Activated naive CD8-positive, alpha-beta T cell treated with anti-CD3 and anti-CD28 coated beads, Interleukin-2, amount 10 ng/mL, durations not matched to agents 7 days and 5 days (primary cell): ENCODE data around the gene SCARB1. TPM values are rescaled to one million over a fixed set of nuclear protein-coding genes. Genes with fewer than 3 reads are reported as not detected.

Experiments
- ATAC-seq: fragments of 150-1000 bp; cut with Tn5 transposase; one replicate; pipeline ENCODE4 v1.10.0; 2021; ENCODE audit warnings: low read depth, moderate library complexity
- POLR2A ChIA-PET: fragments of 350-600 bp; sonication (Branson Sonifier 250); formaldehyde crosslinking; loops from one replicate; lab custom pipeline; 2021; ENCODE audit warnings: antibody characterized with exemption; lab: Charles Lee
- DNase-seq: peaks from one replicate; pipeline ENCODE4 v3.0.0; 2021
- H3K27ac Mint-ChIP-seq: one replicate; pipeline ENCODE4 v1.8.0; 2022; ENCODE audit warnings: mild to moderate bottlenecking, mixed read lengths
- H3K27me3 Mint-ChIP-seq: one replicate; pipeline ENCODE4 v1.8.0; 2022; ENCODE audit warnings: mild to moderate bottlenecking, moderate library complexity, mixed read lengths
- H3K36me3 Mint-ChIP-seq: one replicate; pipeline ENCODE4 v1.8.0; 2021; ENCODE audit warnings: mild to moderate bottlenecking, mixed read lengths
- H3K4me1 Mint-ChIP-seq: one replicate; pipeline ENCODE4 v1.8.0; 2021; ENCODE audit warnings: mixed read lengths
- H3K4me3 Mint-ChIP-seq: one replicate; pipeline ENCODE4 v1.8.0; 2022; ENCODE audit warnings: mild to moderate bottlenecking, moderate library complexity, mixed read lengths
- H3K9me3 Mint-ChIP-seq: one replicate; pipeline ENCODE4 v1.8.0; 2021; ENCODE audit warnings: mixed read lengths
- total RNA-seq, 2 experiments: library from RNA; stranded (reverse); gene quantifications; one replicate each; pipeline ENCODE4 v1.2.3, GENCODE V29; 2021

The SCARB1 gene
- total RNA-seq, 2 experiments from 2014 or later, result 10.8 to 13.0 TPM

GRCh38 chr12:124766727-124767065 lies 97.0 kb downstream of the SCARB1 start:
- POLR2A ChIA-PET, result no interaction called here
- Mint-ChIP-seq H3K9me3 (peaks cover 7% of the 10 kb centered on the region), H3K4me3 (no peak overlapping the region), H3K4me1 (peaks cover 13% of the 10 kb centered on the region), H3K36me3 (peaks cover 7% of the 10 kb centered on the region), H3K27me3 (peaks cover 15% of the 10 kb centered on the region), H3K27ac (no peak overlapping the region)
- ATAC-seq (no peak), DNase-seq (no peak)

GRCh38 chr12:124765581-124766489 lies 97.8 kb downstream of the SCARB1 start:
- DNase-seq, result no peak
- H3K27ac Mint-ChIP-seq, result no peak overlapping the region
- ATAC-seq, result no peak
- H3K36me3 Mint-ChIP-seq, result peaks cover 7% of the 10 kb centered on the region
- no peak overlapping the region for H3K4me3 Mint-ChIP-seq
- POLR2A ChIA-PET, result no interaction called here
- peaks cover 15% of the 10 kb centered on the region for H3K27me3 Mint-ChIP-seq
- H3K9me3 Mint-ChIP-seq, result peaks cover 7% of the 10 kb centered on the region
- H3K4me1 Mint-ChIP-seq, result peaks cover 12% of the 10 kb centered on the region

GRCh38 chr12:124764870-124765580 lies 98.6 kb downstream of the SCARB1 start:
- no peak for ATAC-seq
- POLR2A ChIA-PET, result no interaction called here
- peaks cover 7% of the 10 kb centered on the region for H3K36me3 Mint-ChIP-seq
- H3K4me1 Mint-ChIP-seq, result peaks cover 15% of the 10 kb centered on the region
- no peak overlapping the region for H3K4me3 Mint-ChIP-seq
- H3K27ac Mint-ChIP-seq, result no peak overlapping the region
- peaks cover 7% of the 10 kb centered on the region for H3K9me3 Mint-ChIP-seq
- H3K27me3 Mint-ChIP-seq, result peaks cover 10% of the 10 kb centered on the region
- no peak for DNase-seq

- Mint-ChIP-seq H3K4me1 (peaks cover 16% of the 10 kb centered on the region), H3K27ac (no peak overlapping the region), H3K9me3 (peaks cover 7% of the 10 kb centered on the region), H3K27me3 (peaks cover 9% of the 10 kb centered on the region), H3K36me3 (peaks cover 7% of the 10 kb centered on the region), H3K4me3 (no peak overlapping the region)
- ATAC-seq, result no peak
- POLR2A ChIA-PET, result no interaction called here
- no peak for DNase-seq
Measured at GRCh38 chr12:124764451-124764850, 99.2 kb downstream of the SCARB1 start.

GRCh38 chr12:124763594-124763979 lies 100.1 kb downstream of the SCARB1 start:
- Mint-ChIP-seq H3K4me1 (peaks cover 16% of the 10 kb centered on the region), H3K27me3 (peaks cover 7% of the 10 kb centered on the region), H3K4me3 (no peak overlapping the region), H3K27ac (no peak overlapping the region), H3K36me3 (peaks cover 7% of the 10 kb centered on the region), H3K9me3 (peaks cover 7% of the 10 kb centered on the region)
- no peak for DNase-seq
- no peak for ATAC-seq
- POLR2A ChIA-PET, result no interaction called here

GRCh38 chr12:124762791-124763593 lies 100.7 kb downstream of the SCARB1 start:
- Mint-ChIP-seq H3K4me3 (no peak overlapping the region), H3K9me3 (peaks cover 7% of the 10 kb centered on the region), H3K4me1 (peaks cover 16% of the 10 kb centered on the region), H3K27ac (no peak overlapping the region), H3K27me3 (peaks cover 7% of the 10 kb centered on the region), H3K36me3 (peaks cover 7% of the 10 kb centered on the region)
- POLR2A ChIA-PET, result no interaction called here
- ATAC-seq (no peak), DNase-seq (no peak)

GRCh38 chr12:124762384-124762783 lies 101.3 kb downstream of the SCARB1 start:
- Mint-ChIP-seq H3K36me3 (peaks cover 7% of the 10 kb centered on the region), H3K4me3 (no peak overlapping the region), H3K27me3 (peaks cover 13% of the 10 kb centered on the region), H3K27ac (no peak overlapping the region), H3K4me1 (peaks cover 16% of the 10 kb centered on the region), H3K9me3 (peaks cover 11% of the 10 kb centered on the region)
- ATAC-seq, result no peak
- no peak for DNase-seq
- POLR2A ChIA-PET, result no interaction called here

- Mint-ChIP-seq H3K4me1 (peaks cover 10% of the 10 kb centered on the region), H3K4me3 (no peak overlapping the region), H3K9me3 (peaks cover 16% of the 10 kb centered on the region), H3K36me3 (peaks cover 12% of the 10 kb centered on the region), H3K27ac (no peak overlapping the region), H3K27me3 (peaks cover 17% of the 10 kb centered on the region)
- ATAC-seq (peak; percentile 21), DNase-seq (no peak)
- POLR2A ChIA-PET, result interaction anchor here (0.7 kb wide), 1 partner anchor 15 kb away, joined by 3 read pairs; no protein-coding TSS in a partner anchor
Measured at GRCh38 chr12:124761871-124762270, 101.8 kb downstream of the SCARB1 start.

GRCh38 chr12:124761056-124761455 lies 102.6 kb downstream of the SCARB1 start:
- Mint-ChIP-seq H3K36me3 (peaks cover 12% of the 10 kb centered on the region), H3K9me3 (peaks cover 18% of the 10 kb centered on the region), H3K27me3 (peaks cover 19% of the 10 kb centered on the region), H3K4me3 (no peak overlapping the region), H3K27ac (no peak overlapping the region), H3K4me1 (peaks cover 7% of the 10 kb centered on the region)
- POLR2A ChIA-PET, result no interaction called here
- ATAC-seq, result no peak
- DNase-seq, result no peak

- Mint-ChIP-seq H3K9me3 (peaks cover 18% of the 10 kb centered on the region), H3K4me3 (no peak overlapping the region), H3K27ac (no peak overlapping the region), H3K4me1 (peaks cover 10% of the 10 kb centered on the region), H3K27me3 (peaks cover 17% of the 10 kb centered on the region), H3K36me3 (peaks cover 11% of the 10 kb centered on the region)
- no peak for DNase-seq
- POLR2A ChIA-PET, result no interaction called here
- no peak for ATAC-seq
Measured at GRCh38 chr12:124760560-124760959, 103.1 kb downstream of the SCARB1 start.

GRCh38 chr12:124759841-124760503 lies 103.7 kb downstream of the SCARB1 start:
- no peak overlapping the region for H3K27ac Mint-ChIP-seq
- H3K27me3 Mint-ChIP-seq, result peaks cover 16% of the 10 kb centered on the region
- DNase-seq, result no peak
- peaks cover 16% of the 10 kb centered on the region for H3K4me1 Mint-ChIP-seq
- H3K4me3 Mint-ChIP-seq, result no peak overlapping the region
- H3K9me3 Mint-ChIP-seq, result peaks cover 18% of the 10 kb centered on the region
- no peak for ATAC-seq
- POLR2A ChIA-PET, result no interaction called here
- H3K36me3 Mint-ChIP-seq, result peaks cover 9% of the 10 kb centered on the region

- Mint-ChIP-seq H3K27ac (no peak overlapping the region), H3K4me1 (peaks cover 17% of the 10 kb centered on the region), H3K4me3 (no peak overlapping the region), H3K36me3 (peaks cover 5% of the 10 kb centered on the region), H3K9me3 (peaks cover 13% of the 10 kb centered on the region), H3K27me3 (peaks cover 18% of the 10 kb centered on the region)
- POLR2A ChIA-PET, result no interaction called here
- no peak for ATAC-seq
- no peak for DNase-seq
Measured at GRCh38 chr12:124758266-124759220, 105.1 kb downstream of the SCARB1 start.
